Activated T-cell treated with anti-CD3 and anti-CD28 coated beads for 48 hours (primary cell): ENCODE results near the gene MCOLN3.
"Not testable (repeated sequence)": the region's sequence is repeated elsewhere in the genome, so short reads cannot be mapped to it uniquely, and the experiment has no call there.

Experiments
- DNase-seq: peaks from one replicate; pipeline ENCODE4 v3.0.0-alpha.2; 2020; ENCODE audit warnings: low read depth

Gene MCOLN3

GRCh38 chr1:85047472-85048295 is 616 bp downstream of the MCOLN3 start:
- no peak for DNase-seq

GRCh38 chr1:85047144-85047471 is 1.2 kb downstream of the MCOLN3 start:
- no peak for DNase-seq

GRCh38 chr1:85042413-85042812 is 5.9 kb downstream of the MCOLN3 start:
- DNase-seq, result no peak

- no peak for DNase-seq
Observed at GRCh38 chr1:85041793-85042192, 6.5 kb downstream of the MCOLN3 start.

GRCh38 chr1:85033221-85033620 is 15.1 kb downstream of the MCOLN3 start:
- DNase-seq, result no peak

GRCh38 chr1:85030536-85030935 is 17.8 kb downstream of the MCOLN3 start:
- no peak for DNase-seq

GRCh38 chr1:85028151-85028550 is 20.1 kb downstream of the MCOLN3 start:
- DNase-seq, result no peak

- DNase-seq, result no peak
Observed at GRCh38 chr1:85027242-85027983, 20.9 kb downstream of the MCOLN3 start.

GRCh38 chr1:85025940-85026339 is 22.4 kb downstream of the MCOLN3 start:
- no peak for DNase-seq

- no peak for DNase-seq
Observed at GRCh38 chr1:85024736-85025135, 23.6 kb downstream of the MCOLN3 start.

GRCh38 chr1:85022700-85023099 is 25.6 kb downstream of the MCOLN3 start:
- no peak for DNase-seq

- no peak for DNase-seq
Observed at GRCh38 chr1:85019994-85020393, 28.3 kb downstream of the MCOLN3 start.

GRCh38 chr1:85015826-85016225 is 32.5 kb downstream of the MCOLN3 start:
- DNase-seq, result no peak

GRCh38 chr1:85005641-85006040 is 42.7 kb downstream of the MCOLN3 start:
- not testable (repeated sequence) for DNase-seq

GRCh38 chr1:85001742-85002141 is 46.6 kb downstream of the MCOLN3 start:
- DNase-seq, result no peak

- peak; percentile 46 for DNase-seq
Observed at GRCh38 chr1:84998642-84999280, 49.5 kb downstream of the MCOLN3 start.

GRCh38 chr1:84997667-84998600 is 50.4 kb downstream of the MCOLN3 start:
- no peak for DNase-seq

- DNase-seq, result peak; percentile 50
Observed at GRCh38 chr1:84996846-84997666, 51.2 kb downstream of the MCOLN3 start, which contains the start of gene MCOLN2. Gene MCOLN2, minus strand, starts transcription at chr1:84997113. Its CDS starts 241 bp downstream, at chr1:84996872.

- DNase-seq, result no peak
Observed at GRCh38 chr1:84995484-84996334, 52.6 kb downstream of the MCOLN3 start.
